Sciatic nerve (tissue), 2 donors: ENCODE results near the gene RHOT1. TPM values are rescaled to one million over a fixed set of nuclear protein-coding genes. Genes with fewer than 3 reads are reported as not detected.
A peak's percentile ranks its signal among the peaks of the same experiment; 100 is the strongest.
"Not testable (repeated sequence)": the region's sequence is repeated elsewhere in the genome, so short reads cannot be mapped to it uniquely, and the experiment has no call there.

Experiments used
- ATAC-seq: fragments of 200-7000 bp; cut with Tn5 transposase; one replicate; pipeline ENCODE4 v1.9.1; 2020; ENCODE audit warnings: mild to moderate bottlenecking, moderate library complexity
- DNase-seq: peaks from one replicate; pipeline ENCODE4 v3.0.0-alpha.2; 2020; ENCODE audit warnings: low spot score
- intact Hi-C: fragments of 100-400 bp; cut with DNase I; formaldehyde crosslinking; loops from one replicate; pipeline ENCODE4 v1.14.2; 2022
- total RNA-seq: library from RNA; stranded (reverse); fragmentation: NEBNext Ultra II Directional; extraction: Animal tissue kit (Norgen Biotek cat#: 25700); gene quantifications from one replicate; pipeline ENCODE4 v1.2.1, GENCODE V29; 2021
- donor health status: DM: no; HTN: no; CAD: no.
- donor health status: DM: no; HTN: no; CAD: no.

Gene RHOT1
- total RNA-seq, 1 donor from 2014 or later: 50.4 TPM

DNA sequence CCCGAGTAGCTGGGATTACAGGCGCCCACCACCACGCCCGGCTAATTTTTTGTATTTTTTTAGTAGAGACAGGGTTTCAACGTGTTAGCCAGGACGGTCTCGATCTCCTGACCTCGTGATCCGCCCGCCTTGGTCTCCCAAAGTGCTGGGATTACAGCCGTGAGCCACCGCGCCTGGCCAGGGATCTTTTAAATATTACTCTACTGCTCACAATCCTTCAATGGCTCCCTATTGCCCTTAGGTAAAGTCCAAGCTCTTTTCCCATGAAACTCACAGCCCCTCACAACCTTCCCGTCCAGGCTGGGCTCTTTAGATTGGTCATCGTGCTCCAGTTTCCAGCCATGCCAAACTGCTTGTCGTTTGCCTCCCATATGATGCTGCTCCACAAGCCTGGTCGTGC, 121.2 kb downstream of the RHOT1 start:
- ATAC-seq, DNase-seq, intact Hi-C loops: not testable (repeated sequence)

GRCh38 chr17:32264140-32264799, 122.0 kb downstream of the RHOT1 start:
- DNase-seq (no peak), ATAC-seq (peak; percentile 37)
- intact Hi-C loops: no loop called here

DNA sequence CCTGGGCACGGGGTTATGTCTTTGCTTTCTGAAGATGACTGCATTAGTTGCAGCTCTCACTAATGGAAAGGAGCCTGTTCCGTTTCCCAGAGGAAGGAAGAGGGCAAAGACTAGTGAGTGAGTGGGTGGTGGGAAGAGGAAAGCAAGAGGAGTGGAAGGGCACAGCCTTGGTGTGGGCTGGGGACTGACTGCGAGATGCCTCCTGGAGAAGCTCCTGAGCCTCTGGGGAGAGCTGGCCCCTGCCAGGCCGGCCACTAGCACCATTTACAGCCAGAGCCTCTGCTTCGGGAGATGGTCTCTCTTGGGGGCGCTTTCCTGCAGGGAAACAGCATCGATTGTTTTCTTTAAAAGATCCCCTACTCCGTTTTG, 122.5 kb downstream of the RHOT1 start:
- DNase-seq (no peak), ATAC-seq (peak; percentile 33)
- intact Hi-C loops: no loop called here

- DNase-seq (no peak), ATAC-seq (peak; percentile 61)
- intact Hi-C loops: no loop called here
These were observed 123.1 kb downstream of the RHOT1 start, which contains the start of gene RHBDL3 for GRCh38 chr17:32265192-32265923. TSS of gene RHBDL3 (plus strand) at chr17:32265832. CDS start at chr17:32266190, 358 bp downstream.

DNA sequence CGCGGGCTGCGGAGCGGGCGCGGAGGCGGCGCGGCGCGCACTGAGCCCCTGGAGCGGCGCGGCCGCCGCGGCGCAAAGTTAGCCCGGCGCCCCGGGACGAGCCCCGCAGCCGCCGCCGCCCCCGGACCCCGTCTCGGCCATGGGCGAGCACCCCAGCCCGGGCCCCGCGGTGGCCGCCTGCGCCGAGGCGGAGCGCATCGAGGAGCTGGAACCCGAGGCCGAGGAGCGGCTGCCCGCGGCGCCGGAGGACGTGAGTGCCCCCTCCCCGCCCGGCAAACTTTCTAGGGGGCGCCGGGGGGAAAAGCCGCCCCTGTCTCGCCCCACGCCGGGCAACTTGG, 123.7 kb downstream of the RHOT1 start:
- DNase-seq: no peak
- no peak for ATAC-seq
- intact Hi-C loops: no loop called here

- peak; percentile 24 for ATAC-seq
These were observed 124.3 kb downstream of the RHOT1 start for GRCh38 chr17:32266389-32267301.

GRCh38 chr17:32267690-32268205, 125.4 kb downstream of the RHOT1 start:
- ATAC-seq (no peak), DNase-seq (no peak)
- intact Hi-C loops: no loop called here

More at GRCh38 chr17:32266389-32267301, 124.3 kb downstream of the RHOT1 start:
- intact Hi-C loops: no loop called here
- no peak for DNase-seq

- DNase-seq (no peak), ATAC-seq (no peak)
- intact Hi-C loops: no loop called here
These were observed 126.5 kb downstream of the RHOT1 start for GRCh38 chr17:32268734-32269288.

GRCh38 chr17:32269377-32269776, 127.1 kb downstream of the RHOT1 start:
- ATAC-seq (no peak), DNase-seq (no peak)
- intact Hi-C loops: no loop called here

DNA sequence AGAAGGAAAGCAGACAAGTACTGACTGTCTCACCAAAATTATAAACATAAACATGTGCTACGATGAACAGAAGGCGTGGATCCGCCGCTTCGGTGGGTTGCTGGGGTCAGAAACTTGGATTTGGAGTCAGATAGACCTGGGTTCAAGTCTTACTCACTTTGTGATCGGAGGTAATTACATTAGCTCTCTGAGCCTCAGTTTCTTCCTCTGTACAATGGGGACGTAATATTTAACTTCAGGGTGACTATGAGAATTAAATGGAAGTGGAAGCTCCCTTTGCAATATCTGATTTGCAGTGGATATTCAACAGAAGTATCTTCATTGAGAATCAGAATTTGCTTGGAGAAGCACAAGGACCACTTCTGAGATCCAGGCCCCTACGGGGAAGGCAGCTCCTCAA, 129.5 kb downstream of the RHOT1 start:
- ATAC-seq (no peak), DNase-seq (no peak)
- intact Hi-C loops: no loop called here

DNA sequence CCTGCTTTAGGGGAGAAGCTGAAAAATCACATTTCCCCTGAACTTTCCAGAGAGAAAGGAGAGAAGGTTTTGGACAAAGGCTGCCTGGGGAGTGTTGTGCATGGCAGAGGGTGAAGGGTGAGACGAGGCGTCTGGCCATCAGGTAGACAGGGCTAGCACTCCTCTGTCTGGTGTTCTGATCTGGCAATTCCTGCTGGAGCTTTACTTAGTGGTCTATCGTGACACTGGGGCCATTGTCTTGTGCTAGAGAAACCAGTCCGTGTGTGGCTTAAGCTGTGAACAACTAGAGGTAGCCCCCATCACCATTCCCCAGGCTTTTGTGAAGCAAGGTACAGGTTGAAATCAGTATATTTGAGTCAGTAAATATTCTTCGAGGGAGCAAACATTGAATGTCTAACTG, 131.8 kb downstream of the RHOT1 start:
- ATAC-seq (no peak), DNase-seq (no peak)
- intact Hi-C loops: no loop called here

GRCh38 chr17:32274643-32275042, 132.3 kb downstream of the RHOT1 start:
- DNase-seq: no peak
- intact Hi-C loops: no loop called here
- no peak for ATAC-seq

Other genes starting within 250 kb of the RHOT1 start
- gene UTP6, start 240.8 kb upstream of the RHOT1 start, total RNA-seq: 57.7 TPM
- 22.6 TPM for gene SUZ12, start 205.5 kb upstream of the RHOT1 start, total RNA-seq
- 25.7 TPM for gene LRRC37B, start 135.1 kb upstream of the RHOT1 start, total RNA-seq
- 1.1 TPM for gene RHBDL3, start 123.3 kb downstream of the RHOT1 start, total RNA-seq
- 12.1 TPM for gene C17orf75, start 199.7 kb downstream of the RHOT1 start, total RNA-seq
- gene ZNF207, start 207.7 kb downstream of the RHOT1 start, total RNA-seq: 169 TPM